Erythroblast (primary cell): Measurements from ENCODE around the gene CNKSR2.
"Not testable (repeated sequence)": the region's sequence is repeated elsewhere in the genome, so short reads cannot be mapped to it uniquely, and the experiment has no call there.

ENCODE experiments used
- DNase-seq, 2 experiments: peaks; one replicate each; lab custom pipeline; 2025; lab: John Stamatoyannopoulos, UW
- GATA1 ChIP-seq: IDR thresholded peaks from 2 replicates; pipeline ENCODE4 v1.6.1; 2011; ENCODE audit warnings: low read depth, mild to moderate bottlenecking, control low read depth, low read length, moderate library complexity
- POLR2A ChIP-seq: IDR thresholded peaks from 2 replicates; pipeline ENCODE4 v1.6.1; 2011; ENCODE audit warnings: mild to moderate bottlenecking, low read length

Gene CNKSR2

GRCh38 chrX:21487832-21488231, 113.6 kb downstream of the CNKSR2 start:
- TF ChIP-seq POLR2A (no peak), GATA1 (no peak)
- DNase-seq = no peak

- DNase-seq = no peak
- TF ChIP-seq GATA1 (no peak), POLR2A (no peak)
These were observed 116.1 kb downstream of the CNKSR2 start for GRCh38 chrX:21490341-21490740.

- DNase-seq = no peak
- TF ChIP-seq GATA1 (no peak), POLR2A (no peak)
These were observed 119.1 kb downstream of the CNKSR2 start for GRCh38 chrX:21493226-21493830.

GRCh38 chrX:21503593-21503992, 129.4 kb downstream of the CNKSR2 start:
- DNase-seq = no peak
- TF ChIP-seq GATA1 (no peak), POLR2A (no peak)

- DNase-seq = no peak
- no peak for TF ChIP-seq POLR2A
- no peak for TF ChIP-seq GATA1
These were observed 135.7 kb downstream of the CNKSR2 start for GRCh38 chrX:21509912-21510311.

- no peak for DNase-seq
These were observed 149.8 kb downstream of the CNKSR2 start for GRCh38 chrX:21524008-21524407.

GRCh38 chrX:21528076-21528475, 153.9 kb downstream of the CNKSR2 start:
- no peak for DNase-seq
- TF ChIP-seq POLR2A (no peak), GATA1 (no peak)

More at GRCh38 chrX:21524008-21524407, 149.8 kb downstream of the CNKSR2 start:
- TF ChIP-seq POLR2A (no peak), GATA1 (no peak)

- TF ChIP-seq POLR2A (no peak), GATA1 (no peak)
These were observed 155.6 kb downstream of the CNKSR2 start for GRCh38 chrX:21529771-21530170.

GRCh38 chrX:21544642-21545041, 170.4 kb downstream of the CNKSR2 start:
- DNase-seq = not testable (repeated sequence)

More at GRCh38 chrX:21529771-21530170, 155.6 kb downstream of the CNKSR2 start:
- no peak for DNase-seq

GRCh38 chrX:21559417-21559816, 185.2 kb downstream of the CNKSR2 start:
- DNase-seq = no peak
- TF ChIP-seq GATA1 = no peak
- no peak for TF ChIP-seq POLR2A

- TF ChIP-seq POLR2A = no peak
- TF ChIP-seq GATA1 = no peak
- no peak for DNase-seq
These were observed 190.8 kb downstream of the CNKSR2 start for GRCh38 chrX:21565025-21565424.

- TF ChIP-seq GATA1 (no peak), POLR2A (no peak)
- DNase-seq = no peak
These were observed 200.6 kb downstream of the CNKSR2 start for GRCh38 chrX:21574793-21575192.

GRCh38 chrX:21581479-21581878, 207.3 kb downstream of the CNKSR2 start:
- no peak for TF ChIP-seq POLR2A
- TF ChIP-seq GATA1 = no peak
- no peak for DNase-seq

- TF ChIP-seq GATA1 = no peak
- TF ChIP-seq POLR2A = no peak
- DNase-seq = no peak
These were observed 211.8 kb downstream of the CNKSR2 start for GRCh38 chrX:21586001-21586400.
